Ovary (tissue), 9 donors: ENCODE measurements around the gene GOLGA7B. TPM values are rescaled to one million over a fixed set of nuclear protein-coding genes. Genes with fewer than 3 reads are reported as not detected.

Source experiments
- DNase-seq, 5 donors: peaks; one replicate each; pipeline ENCODE4 v3.0.0-alpha.2; 2019 to 2020
- H3K27ac ChIP-seq, 2 donors: fragments of 200-600 bp; one replicate each; pipeline versions ENCODE4 v1.5.1 to v1.8.0; 2019 to 2022
- H3K27me3 ChIP-seq: fragments of 200-600 bp; one replicate; pipeline ENCODE4 v1.8.0; 2022
- H3K36me3 ChIP-seq: fragments of 200-600 bp; sonication (generic); one replicate; pipeline ENCODE4 v1.5.1; 2019
- H3K4me1 ChIP-seq: one replicate; pipeline ENCODE4 v1.8.1; 2013; ENCODE audit warnings: mild to moderate bottlenecking, moderate library complexity; ENCODE audit not compliant: insufficient read depth
- H3K4me3 ChIP-seq: fragments of 200-600 bp; sonication (generic); one replicate; pipeline ENCODE4 v1.5.1; 2017
- H3K9me3 ChIP-seq, 2 donors: fragments of 200-600 bp in 1 of 2; sonication (generic) in 1 of 2; one replicate each; pipeline versions ENCODE4 v1.5.1 to v1.8.1; 2013 to 2019; ENCODE audit warnings: mild to moderate bottlenecking in 1 of 2, moderate library complexity in 1 of 2
- CTCF ChIP-seq, 3 donors: fragments of 450-650 bp in 2 of 3; fragments of 200-600 bp in 1 of 3; IDR thresholded peaks; one replicate each; pipeline versions ENCODE4 v1.5.1 to v1.8.0; 2016 to 2022; ENCODE audit warnings: antibody characterized with exemption in 3 of 3, mild to moderate bottlenecking in 1 of 3
- EP300 ChIP-seq: sonication (generic); formaldehyde crosslinking; IDR thresholded peaks from one replicate; pipeline ENCODE4 v1.6.1; 2017; ENCODE audit warnings: antibody characterized with exemption
- POLR2A ChIP-seq: fragments of 450-650 bp; IDR thresholded peaks from one replicate; pipeline ENCODE4 v1.6.1; 2017; ENCODE audit warnings: antibody characterized with exemption, mild to moderate bottlenecking, moderate library complexity
- WGBS, 3 donors: extraction: QIAGEN DNeasy Blood & Tissue Kit in 1 of 3; methylation state at CpG; one replicate each; pipeline versions ENCODE4 v1.1.5 to v1.1.7; 2013 to 2017; 5-methylcytosine and 5-hydroxymethylcytosine counted together
- intact Hi-C, 4 donors: fragments of 100-400 bp; cut with DNase I; formaldehyde crosslinking; loops; one replicate each; pipeline versions ENCODE4 v1.11.0 to v1.15.1; 2022 to 2023
- polyA plus RNA-seq, 2 donors: library from polyadenylated mRNA; stranded (reverse); fragments of 200-250 nt in 1 of 2; fragments of 350-450 nt in 1 of 2; fragmentation: Illumina TruSeq in 1 of 2; extraction: RNeasy Lipid Tissue Mini Kit (QIAGEN cat#74804) in 1 of 2; gene quantifications; one replicate each; pipeline ENCODE4 v1.2.3, GENCODE V29; 2013 to 2014
- total RNA-seq, 7 donors: library from RNA; depleted of rRNA in 2 of 7; stranded (reverse); fragments of >200 nt in 2 of 7; fragmentation: NEBNext Ultra II Directional in 3 of 7; extraction: Animal tissue kit (Norgen Biotek cat#: 25700) in 3 of 7; gene quantifications; one replicate each; pipeline versions ENCODE4 v1.1.0 to v1.2.4, GENCODE V29; 2016 to 2023
- donor health status: DM: no; HTN: no; CAD: no; lungs with moderate emphysema.
- donor health status: DM: no; HTN: no; CAD: no.
- donor health status: Bipolar disorder and iron deficiency.
- donor health status: DM: yes; HTN: yes; CAD: no.
- donor health status: DM: no; HTN: no; CAD: no.
- donor health status: DM: yes; HTN: yes; CAD: no.

GOLGA7B gene
- total and polyA plus RNA-seq, 9 donors, result under 0.01 to 0.30 (median 0.05) TPM; not detected in 2

GRCh38 chr10:97865488-97865887 is 15.8 kb downstream of the GOLGA7B start:
- H3K4me1 ChIP-seq, result no peaks in the 10 kb centered on the region
- H3K9me3 ChIP-seq, result no peaks in the 10 kb centered on the region
- intact Hi-C loops, result no loop called here
- no peaks in the 10 kb centered on the region for H3K36me3 ChIP-seq
- no peak for TF ChIP-seq CTCF (IDR thresholded peaks at IDR 0.05)
- no peak for TF ChIP-seq POLR2A
- no peak for TF ChIP-seq EP300
- no peaks in the 10 kb centered on the region for H3K27me3 ChIP-seq
- no peak overlapping the region for H3K27ac ChIP-seq
- WGBS, 3 donors, result 42 to 60% (median 57%) methylated on average over 15 to 18 of the region's 18 CpGs
- DNase-seq, result no peak
- no peak overlapping the region for H3K4me3 ChIP-seq

GRCh38 chr10:97866524-97867219 is 17.0 kb downstream of the GOLGA7B start:
- WGBS, 3 donors, result 87 to 93% (median 91%) methylated on average over 10 of the region's 10 CpGs
- TF ChIP-seq POLR2A, result no peak
- H3K36me3 ChIP-seq, result no peaks in the 10 kb centered on the region
- H3K4me1 ChIP-seq, result no peaks in the 10 kb centered on the region
- intact Hi-C loops, result no loop called here
- no peak for DNase-seq
- H3K27me3 ChIP-seq, result no peaks in the 10 kb centered on the region
- no peaks in the 10 kb centered on the region for H3K9me3 ChIP-seq
- no peak overlapping the region for H3K4me3 ChIP-seq
- H3K27ac ChIP-seq, result no peak overlapping the region

- Histone ChIP-seq H3K36me3 (no peaks in the 10 kb centered on the region), H3K27ac (no peak overlapping the region), H3K9me3 (no peaks in the 10 kb centered on the region), H3K27me3 (no peaks in the 10 kb centered on the region), H3K4me3 (no peak overlapping the region), H3K4me1 (no peaks in the 10 kb centered on the region)
- 73 to 87% (median 80%) methylated on average over 10 of the region's 10 CpGs for WGBS, 3 donors
- TF ChIP-seq POLR2A (no peak), EP300 (no peak), CTCF (IDR thresholded peaks at IDR 0.05) (no peak)
- no peak for DNase-seq
- intact Hi-C loops, result no loop called here
Observed at GRCh38 chr10:97867220-97867800, 17.7 kb downstream of the GOLGA7B start.

- H3K27me3 ChIP-seq, result no peaks in the 10 kb centered on the region
- no peaks in the 10 kb centered on the region for H3K4me1 ChIP-seq
- H3K27ac ChIP-seq, result no peak overlapping the region
- TF ChIP-seq CTCF (IDR thresholded peaks at IDR 0.05), result no peak
- no peak for TF ChIP-seq EP300
- no peak overlapping the region for H3K4me3 ChIP-seq
- no peaks in the 10 kb centered on the region for H3K36me3 ChIP-seq
- H3K9me3 ChIP-seq, result no peaks in the 10 kb centered on the region
- intact Hi-C loops, result no loop called here
- no peak for DNase-seq
- WGBS, 3 donors, result 44 to 77% (median 69%) methylated on average over 3 to 4 of the region's 4 CpGs
Observed at GRCh38 chr10:97868134-97868685, 18.6 kb downstream of the GOLGA7B start.
